ENCODE measurements around the gene SLAMF8. TPM values are rescaled to one million over a fixed set of nuclear protein-coding genes. Genes with fewer than 3 reads are reported as not detected.

SLAMF8 gene
- total RNA-seq, 2 donors from 2014 or later: not detected

DNA sequence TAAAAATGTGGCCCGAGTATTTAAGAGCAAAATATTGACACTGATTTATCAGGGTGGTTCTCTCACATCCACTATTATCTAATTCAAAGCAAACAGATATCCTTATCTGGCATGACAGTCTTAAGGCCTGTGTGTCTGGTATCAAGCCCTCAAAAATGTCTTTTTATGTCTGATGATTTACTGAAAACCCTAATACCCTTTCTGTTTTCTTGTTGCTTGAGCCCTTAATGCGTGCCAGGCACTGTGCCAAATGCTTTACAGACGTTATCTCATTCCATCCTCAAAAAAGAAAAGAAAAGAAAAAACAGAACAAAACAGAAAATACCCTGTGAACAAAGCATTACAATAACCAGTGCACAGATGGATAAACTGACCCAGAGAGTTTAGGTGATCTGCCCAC, 40.2 kb upstream of the SLAMF8 start:
- TF ChIP-seq, protein P1, sequence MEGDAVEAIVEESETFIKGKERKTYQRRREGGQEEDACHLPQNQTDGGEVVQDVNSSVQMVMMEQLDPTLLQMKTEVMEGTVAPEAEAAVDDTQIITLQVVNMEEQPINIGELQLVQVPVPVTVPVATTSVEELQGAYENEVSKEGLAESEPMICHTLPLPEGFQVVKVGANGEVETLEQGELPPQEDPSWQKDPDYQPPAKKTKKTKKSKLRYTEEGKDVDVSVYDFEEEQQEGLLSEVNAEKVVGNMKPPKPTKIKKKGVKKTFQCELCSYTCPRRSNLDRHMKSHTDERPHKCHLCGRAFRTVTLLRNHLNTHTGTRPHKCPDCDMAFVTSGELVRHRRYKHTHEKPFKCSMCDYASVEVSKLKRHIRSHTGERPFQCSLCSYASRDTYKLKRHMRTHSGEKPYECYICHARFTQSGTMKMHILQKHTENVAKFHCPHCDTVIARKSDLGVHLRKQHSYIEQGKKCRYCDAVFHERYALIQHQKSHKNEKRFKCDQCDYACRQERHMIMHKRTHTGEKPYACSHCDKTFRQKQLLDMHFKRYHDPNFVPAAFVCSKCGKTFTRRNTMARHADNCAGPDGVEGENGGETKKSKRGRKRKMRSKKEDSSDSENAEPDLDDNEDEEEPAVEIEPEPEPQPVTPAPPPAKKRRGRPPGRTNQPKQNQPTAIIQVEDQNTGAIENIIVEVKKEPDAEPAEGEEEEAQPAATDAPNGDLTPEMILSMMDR (conservative IDR thresholded peaks at IDR 0.05): no peak
- H3K4me1 Mint-ChIP-seq: peaks cover 7% of the 10 kb centered on the region
- Histone ChIP-seq H3K4me3 (ENCODE audit: low read length) (no peak overlapping the region), H3K9ac (ENCODE audit: extremely low read depth, low read length, poor library complexity, severe bottlenecking) (no peak overlapping the region), H3K9me3 (ENCODE audit: control insufficient read depth, low read length) (no peaks in the 10 kb centered on the region), H3K27me3 (ENCODE audit: control insufficient read depth, insufficient read depth, low read length, poor library complexity, severe bottlenecking) (no peaks in the 10 kb centered on the region), H3K36me3 (ENCODE audit: control insufficient read depth, insufficient read depth, low read length) (no peaks in the 10 kb centered on the region), H3K4me1 (ENCODE audit: control insufficient read depth, insufficient read depth, low read length) (no peaks in the 10 kb centered on the region), H3K27ac (ENCODE audit: low read depth, low read length) (no peak overlapping the region)
- no peak overlapping the region for H3K4me3 Mint-ChIP-seq
- no peak overlapping the region for H3K27ac Mint-ChIP-seq
- WGBS, 2 experiments (ENCODE audit: insufficient coverage in 1 of 2, insufficient read length in 1 of 2): 82 to 86% methylated on average over 3 of the region's 3 CpGs
- no peak for DNase-seq
- peaks cover 7% of the 10 kb centered on the region for H3K27me3 Mint-ChIP-seq (ENCODE audit: insufficient read depth)
- H3K9me3 Mint-ChIP-seq: no peaks in the 10 kb centered on the region
- peaks cover 8% of the 10 kb centered on the region for H3K36me3 Mint-ChIP-seq (ENCODE audit: low read depth)

DNA sequence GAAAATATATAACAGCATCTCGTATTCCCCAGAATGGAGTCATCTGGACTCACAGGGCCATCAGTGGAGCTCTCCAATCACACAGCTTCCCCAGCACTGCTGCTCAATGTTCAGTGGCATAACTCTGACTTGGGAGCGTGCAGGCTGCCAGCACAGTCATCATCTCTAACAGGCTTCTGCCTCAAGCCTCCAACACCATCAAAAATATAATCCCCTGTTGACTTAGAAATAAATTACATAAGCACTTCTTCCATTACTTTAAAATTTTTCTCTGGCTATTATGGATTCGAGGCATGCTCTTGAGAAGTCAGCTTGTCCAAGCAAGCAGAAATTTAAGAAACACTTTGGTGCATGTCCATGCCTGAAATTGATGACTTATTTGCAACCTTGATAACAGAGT, 39.7 kb upstream of the SLAMF8 start:
- Mint-ChIP-seq H3K9me3 (no peaks in the 10 kb centered on the region), H3K4me3 (no peak overlapping the region), H3K36me3 (ENCODE audit: low read depth) (peaks cover 6% of the 10 kb centered on the region), H3K4me1 (peaks cover 7% of the 10 kb centered on the region), H3K27ac (no peak overlapping the region), H3K27me3 (ENCODE audit: insufficient read depth) (peaks cover 2% of the 10 kb centered on the region)
- WGBS, 2 experiments (ENCODE audit: insufficient coverage in 1 of 2, insufficient read length in 1 of 2): 89 to 92% methylated on average over 2 to 3 of the region's 3 CpGs
- no peaks in the 10 kb centered on the region for H3K9me3 ChIP-seq (ENCODE audit: control insufficient read depth, low read length)
- DNase-seq: no peak
- H3K36me3 ChIP-seq (ENCODE audit: control insufficient read depth, insufficient read depth, low read length): no peaks in the 10 kb centered on the region
- H3K27ac ChIP-seq (ENCODE audit: low read depth, low read length): no peak overlapping the region
- H3K9ac ChIP-seq (ENCODE audit: extremely low read depth, low read length, poor library complexity, severe bottlenecking): no peak overlapping the region
- TF ChIP-seq, protein P1 (conservative IDR thresholded peaks at IDR 0.05): no peak
- H3K27me3 ChIP-seq (ENCODE audit: control insufficient read depth, insufficient read depth, low read length, poor library complexity, severe bottlenecking): no peaks in the 10 kb centered on the region
- no peaks in the 10 kb centered on the region for H3K4me1 ChIP-seq (ENCODE audit: control insufficient read depth, insufficient read depth, low read length)
- no peak overlapping the region for H3K4me3 ChIP-seq (ENCODE audit: low read length)

DNA sequence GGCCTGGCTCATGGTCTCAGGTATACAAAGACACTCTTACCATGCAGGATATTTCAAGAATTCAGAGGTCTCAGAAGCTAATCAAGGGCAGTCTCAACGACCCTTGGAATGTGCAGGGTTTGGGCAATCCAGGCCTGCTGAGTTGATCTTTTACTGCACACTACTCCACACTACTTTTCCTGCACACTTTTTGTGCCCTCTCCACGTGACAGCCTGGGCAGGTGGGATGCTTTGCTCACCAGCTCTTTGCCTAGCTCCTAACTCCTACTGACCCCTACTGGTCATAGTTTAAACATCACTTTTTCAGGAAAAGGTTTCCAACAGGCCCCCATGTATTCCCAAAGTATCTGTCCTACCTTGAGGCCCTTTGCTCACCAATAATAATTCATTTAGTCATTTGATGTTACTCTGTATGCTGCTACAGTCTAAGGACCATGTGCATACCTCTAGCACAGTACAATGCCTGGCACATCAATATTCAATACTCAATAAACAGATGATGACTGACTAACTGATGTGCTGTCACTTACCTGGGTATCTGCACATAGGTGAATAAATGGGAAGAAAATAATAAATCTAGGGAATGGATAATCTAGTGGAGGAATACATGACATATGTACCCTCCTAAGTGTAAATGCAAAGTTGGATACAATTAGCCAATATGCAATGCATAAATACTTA, 36.3 kb upstream of the SLAMF8 start:
- TF ChIP-seq, protein P1 (conservative IDR thresholded peaks at IDR 0.05): peak; percentile 82
- no peaks in the 10 kb centered on the region for H3K4me1 ChIP-seq (ENCODE audit: control insufficient read depth, insufficient read depth, low read length)
- no peak overlapping the region for H3K27ac ChIP-seq (ENCODE audit: low read depth, low read length)
- WGBS, 2 experiments (ENCODE audit: insufficient coverage in 1 of 2, insufficient read length in 1 of 2): 4 to 9% methylated on average over 2 of the region's 2 CpGs
- H3K9me3 ChIP-seq (ENCODE audit: control insufficient read depth, low read length): no peaks in the 10 kb centered on the region
- peaks cover 5% of the 10 kb centered on the region for H3K27me3 Mint-ChIP-seq (ENCODE audit: insufficient read depth)
- no peaks in the 10 kb centered on the region for H3K9me3 Mint-ChIP-seq
- H3K4me1 Mint-ChIP-seq: no peaks in the 10 kb centered on the region
- no peak overlapping the region for H3K4me3 ChIP-seq (ENCODE audit: low read length)
- no peak overlapping the region for H3K9ac ChIP-seq (ENCODE audit: extremely low read depth, low read length, poor library complexity, severe bottlenecking)
- peaks cover 5% of the 10 kb centered on the region for H3K27me3 ChIP-seq (ENCODE audit: control insufficient read depth, insufficient read depth, low read length, poor library complexity, severe bottlenecking)
- H3K36me3 Mint-ChIP-seq (ENCODE audit: low read depth): no peaks in the 10 kb centered on the region
- peak; percentile 68 for DNase-seq
- H3K27ac Mint-ChIP-seq: no peak overlapping the region
- H3K36me3 ChIP-seq (ENCODE audit: control insufficient read depth, insufficient read depth, low read length): no peaks in the 10 kb centered on the region
- no peak overlapping the region for H3K4me3 Mint-ChIP-seq

Measured in endodermal cell (in vitro differentiated cells).